Endodermal cell (in vitro differentiated cells): Measurements from ENCODE around the gene PRPF39. TPM values are rescaled to one million over a fixed set of nuclear protein-coding genes. Genes with fewer than 3 reads are reported as not detected.

Experiments
- DNase-seq: peaks from one replicate; pipeline ENCODE4 v3.0.0-alpha.2; 2017
- H3K27ac ChIP-seq: 2 replicates; pipeline ENCODE4 v1.5.1; 2013; ENCODE audit warnings: mild to moderate bottlenecking, low read depth, low read length, moderate library complexity
- H3K27me3 ChIP-seq: 2 replicates; pipeline ENCODE4 v1.6.1; 2013; ENCODE audit warnings: mild to moderate bottlenecking, low read length, moderate library complexity; ENCODE audit not compliant: insufficient read depth, control insufficient read depth, poor library complexity, severe bottlenecking
- H3K36me3 ChIP-seq: 2 replicates; pipeline ENCODE4 v1.7.0; 2013; ENCODE audit warnings: mild to moderate bottlenecking, low read length, moderate library complexity; ENCODE audit not compliant: control insufficient read depth, insufficient read depth
- H3K4me1 ChIP-seq: one replicate; pipeline ENCODE4 v1.7.0; 2013; ENCODE audit warnings: low read length; ENCODE audit not compliant: control insufficient read depth, insufficient read depth
- H3K4me3 ChIP-seq: 2 replicates; pipeline ENCODE4 v1.5.1; 2013; ENCODE audit warnings: mild to moderate bottlenecking, low read length, moderate library complexity
- H3K9ac ChIP-seq: 2 replicates; pipeline ENCODE4 v1.6.1; 2013; ENCODE audit warnings: mild to moderate bottlenecking, low read length, moderate library complexity; ENCODE audit not compliant: poor library complexity, severe bottlenecking; ENCODE audit errors: extremely low read depth
- H3K9me3 ChIP-seq: 2 replicates; pipeline ENCODE4 v1.6.1; 2013; ENCODE audit warnings: mild to moderate bottlenecking, low read length, moderate library complexity; ENCODE audit not compliant: control insufficient read depth
- H3K27ac Mint-ChIP-seq: 2 replicates; pipeline ENCODE4 v1.8.0; 2020; ENCODE audit warnings: mixed read lengths
- H3K27me3 Mint-ChIP-seq: 2 replicates; pipeline ENCODE4 v1.8.0; 2021; ENCODE audit warnings: mild to moderate bottlenecking, mixed read lengths; ENCODE audit not compliant: insufficient read depth
- H3K36me3 Mint-ChIP-seq: 2 replicates; pipeline ENCODE4 v1.8.0; 2020; ENCODE audit warnings: low read depth, mixed read lengths
- H3K4me1 Mint-ChIP-seq: 2 replicates; pipeline ENCODE4 v1.8.0; 2020; ENCODE audit warnings: mixed read lengths
- H3K4me3 Mint-ChIP-seq: 2 replicates; pipeline ENCODE4 v1.8.0; 2020; ENCODE audit warnings: mild to moderate bottlenecking, moderate library complexity, mixed read lengths
- H3K9me3 Mint-ChIP-seq: 2 replicates; pipeline ENCODE4 v1.8.0; 2020; ENCODE audit warnings: mild to moderate bottlenecking, mixed read lengths
- CTCF ChIP-seq: fragments of 200-600 bp; sonication (generic); conservative IDR thresholded peaks from 2 replicates; pipeline ENCODE4 v1.5.0; 2021; ENCODE audit warnings: antibody characterized with exemption, mild to moderate bottlenecking
- WGBS, 2 experiments: methylation state at CpG; one replicate each; pipeline versions ENCODE4 v1.1.5 to v1.1.7; 2013; ENCODE audit warnings: missing lambda C conversion rate in 2 of 2, mixed read lengths in 1 of 2; ENCODE audit not compliant: insufficient coverage in 1 of 2, insufficient read length in 1 of 2; 5-methylcytosine and 5-hydroxymethylcytosine counted together
- total RNA-seq, 2 donors: library from RNA; stranded (reverse); fragmentation: NEBNext Ultra II Directional in 1 of 2; extraction: Animal tissue kit (Norgen Biotek cat#: 25700) in 1 of 2; gene quantifications; 2 replicates in 1 of 2; 3 replicates in 1 of 2; pipeline ENCODE4 v1.2.1, GENCODE V29; 2021

PRPF39 gene
- total RNA-seq, 2 donors from 2014 or later = 50.7 to 50.8 TPM

GRCh38 chr14:45125754-45126153 is 41.8 kb downstream of the PRPF39 start:
- no peaks in the 10 kb centered on the region for H3K27me3 ChIP-seq
- WGBS, 2 experiments = 80 to 96% methylated on average over 2 of the region's 2 CpGs
- H3K9ac ChIP-seq = no peak overlapping the region
- no peak for DNase-seq
- H3K9me3 ChIP-seq = no peaks in the 10 kb centered on the region
- Mint-ChIP-seq H3K4me3 (no peak overlapping the region), H3K4me1 (no peaks in the 10 kb centered on the region), H3K9me3 (no peaks in the 10 kb centered on the region), H3K36me3 (peaks cover 54% of the 10 kb centered on the region), H3K27ac (no peak overlapping the region), H3K27me3 (no peaks in the 10 kb centered on the region)
- no peak overlapping the region for H3K4me3 ChIP-seq
- peaks cover 77% of the 10 kb centered on the region for H3K36me3 ChIP-seq
- TF ChIP-seq CTCF = no peak
- peaks cover 3% of the 10 kb centered on the region for H3K4me1 ChIP-seq
- no peak overlapping the region for H3K27ac ChIP-seq

GRCh38 chr14:45128963-45129629 is 45.2 kb downstream of the PRPF39 start:
- no peaks in the 10 kb centered on the region for H3K27me3 Mint-ChIP-seq
- no peak overlapping the region for H3K27ac Mint-ChIP-seq
- Histone ChIP-seq H3K27me3 (no peaks in the 10 kb centered on the region), H3K27ac (no peak overlapping the region), H3K36me3 (peaks cover 49% of the 10 kb centered on the region), H3K9ac (no peak overlapping the region), H3K4me1 (peaks cover 3% of the 10 kb centered on the region), H3K4me3 (no peak overlapping the region), H3K9me3 (no peaks in the 10 kb centered on the region)
- no peak overlapping the region for H3K4me3 Mint-ChIP-seq
- TF ChIP-seq CTCF = no peak
- DNase-seq = no peak
- WGBS, 2 experiments = 100% methylated on average over 1 of the region's 1 CpG; no CpG with 5 or more reads in 1 of the 2 experiments
- H3K4me1 Mint-ChIP-seq = peaks cover 5% of the 10 kb centered on the region
- H3K9me3 Mint-ChIP-seq = no peaks in the 10 kb centered on the region
- peaks cover 29% of the 10 kb centered on the region for H3K36me3 Mint-ChIP-seq

- Histone ChIP-seq H3K9ac (peak overlapping the region; percentile 89), H3K36me3 (peaks cover 21% of the 10 kb centered on the region), H3K27ac (peak overlapping the region; percentile 96), H3K9me3 (no peaks in the 10 kb centered on the region), H3K4me1 (peaks cover 3% of the 10 kb centered on the region), H3K4me3 (peak overlapping the region; percentile 99), H3K27me3 (no peaks in the 10 kb centered on the region)
- Mint-ChIP-seq H3K27ac (peak overlapping the region; percentile 100), H3K27me3 (no peaks in the 10 kb centered on the region), H3K4me1 (peaks cover 22% of the 10 kb centered on the region), H3K36me3 (peaks cover 4% of the 10 kb centered on the region), H3K4me3 (peak overlapping the region; percentile 97), H3K9me3 (no peaks in the 10 kb centered on the region)
- no peak for TF ChIP-seq CTCF
- 3% methylated on average over 6 of the region's 9 CpGs; no CpG with 5 or more reads in 1 of the 2 experiments for WGBS, 2 experiments
- no peak for DNase-seq
These were observed 49.8 kb downstream of the PRPF39 start for GRCh38 chr14:45133683-45134050.
